ENCODE data around the gene HSPBP1. TPM values are rescaled to one million over a fixed set of nuclear protein-coding genes. Genes with fewer than 3 reads are reported as not detected.

HSPBP1 gene
- total RNA-seq, 1 donor from 2014 or later: 37.8 TPM

DNA sequence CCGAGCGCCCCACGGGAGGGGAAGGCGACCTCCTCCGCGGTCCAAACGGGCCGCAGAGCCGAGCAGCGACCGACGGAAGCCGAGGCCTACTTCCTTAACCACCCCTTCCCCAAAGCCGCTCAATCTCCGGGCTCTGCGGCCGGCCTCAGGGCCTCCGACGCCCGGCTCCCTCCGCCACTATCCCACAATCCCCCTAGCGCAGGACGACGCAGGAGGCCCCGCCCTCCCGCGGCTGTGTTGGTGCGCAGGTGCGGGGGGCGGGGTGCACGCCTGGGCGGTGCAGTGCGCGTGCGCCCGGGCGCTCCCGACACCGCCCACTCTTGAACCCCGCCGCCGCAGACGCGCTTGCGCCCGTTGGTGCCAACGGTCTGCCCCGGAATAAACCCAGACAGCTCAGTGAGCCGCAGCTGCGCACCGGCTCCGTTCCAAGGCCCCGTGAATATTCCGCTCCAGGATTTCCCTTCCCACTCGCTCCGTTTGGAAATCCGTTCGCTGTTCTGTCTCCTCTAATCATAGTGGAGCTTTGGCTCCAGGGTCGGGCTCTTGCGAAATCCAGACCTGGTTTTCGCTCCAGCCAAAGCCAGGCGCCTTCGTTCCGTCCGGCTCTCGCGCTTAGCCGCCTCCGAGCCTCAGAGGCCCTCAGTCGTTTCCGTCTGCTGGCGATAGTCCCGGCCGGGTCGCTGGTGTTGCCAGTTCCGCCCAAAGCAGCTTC is 20.9 kb downstream of the HSPBP1 start, which contains the start of gene PPP6R1:
Gene PPP6R1 (minus strand): TSS at position 190 of the 712 bp plus-strand sequence. CDS start 11,914 bp downstream, outside the sequence.
- H3K4me3 Mint-ChIP-seq: peak within 1 kb of the TSS; percentile 97
- H3K27ac Mint-ChIP-seq: peak within 1 kb of the TSS; percentile 96
- no peaks in the 10 kb centered on the region for H3K27me3 Mint-ChIP-seq
- H3K4me1 Mint-ChIP-seq (ENCODE audit: unreplicated experiment): peaks cover 32% of the 10 kb centered on the region
- H3K9me3 Mint-ChIP-seq: no peaks in the 10 kb centered on the region
- peaks cover 10% of the 10 kb centered on the region for H3K36me3 Mint-ChIP-seq
- DNase-seq (ENCODE audit: extremely low spot score, unreplicated experiment): peak; percentile 98
- TF ChIP-seq, protein P1, sequence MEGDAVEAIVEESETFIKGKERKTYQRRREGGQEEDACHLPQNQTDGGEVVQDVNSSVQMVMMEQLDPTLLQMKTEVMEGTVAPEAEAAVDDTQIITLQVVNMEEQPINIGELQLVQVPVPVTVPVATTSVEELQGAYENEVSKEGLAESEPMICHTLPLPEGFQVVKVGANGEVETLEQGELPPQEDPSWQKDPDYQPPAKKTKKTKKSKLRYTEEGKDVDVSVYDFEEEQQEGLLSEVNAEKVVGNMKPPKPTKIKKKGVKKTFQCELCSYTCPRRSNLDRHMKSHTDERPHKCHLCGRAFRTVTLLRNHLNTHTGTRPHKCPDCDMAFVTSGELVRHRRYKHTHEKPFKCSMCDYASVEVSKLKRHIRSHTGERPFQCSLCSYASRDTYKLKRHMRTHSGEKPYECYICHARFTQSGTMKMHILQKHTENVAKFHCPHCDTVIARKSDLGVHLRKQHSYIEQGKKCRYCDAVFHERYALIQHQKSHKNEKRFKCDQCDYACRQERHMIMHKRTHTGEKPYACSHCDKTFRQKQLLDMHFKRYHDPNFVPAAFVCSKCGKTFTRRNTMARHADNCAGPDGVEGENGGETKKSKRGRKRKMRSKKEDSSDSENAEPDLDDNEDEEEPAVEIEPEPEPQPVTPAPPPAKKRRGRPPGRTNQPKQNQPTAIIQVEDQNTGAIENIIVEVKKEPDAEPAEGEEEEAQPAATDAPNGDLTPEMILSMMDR (conservative IDR thresholded peaks at IDR 0.05): no peak

DNA sequence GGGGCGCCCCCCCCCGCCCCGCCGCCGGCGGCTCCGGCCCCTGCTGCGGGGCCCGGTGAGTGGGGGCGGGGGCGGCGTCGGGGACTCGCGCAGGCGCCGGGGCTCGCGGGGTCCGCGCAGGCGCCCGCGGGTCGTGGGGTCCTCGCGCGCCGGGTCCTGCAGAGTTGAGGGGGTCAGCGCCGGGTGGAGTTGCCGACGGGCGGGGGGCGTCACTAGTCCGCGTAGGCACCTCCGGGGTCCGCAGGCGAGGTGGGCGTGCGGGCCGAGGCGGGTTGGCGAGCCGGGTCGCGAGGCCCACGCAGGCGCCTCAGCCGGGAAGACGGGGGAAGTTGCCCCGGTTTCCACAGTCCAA is 21.5 kb downstream of the HSPBP1 start:
- Mint-ChIP-seq H3K27ac (no peak overlapping the region), H3K4me1 (ENCODE audit: unreplicated experiment) (peaks cover 37% of the 10 kb centered on the region), H3K9me3 (no peaks in the 10 kb centered on the region)

DNA sequence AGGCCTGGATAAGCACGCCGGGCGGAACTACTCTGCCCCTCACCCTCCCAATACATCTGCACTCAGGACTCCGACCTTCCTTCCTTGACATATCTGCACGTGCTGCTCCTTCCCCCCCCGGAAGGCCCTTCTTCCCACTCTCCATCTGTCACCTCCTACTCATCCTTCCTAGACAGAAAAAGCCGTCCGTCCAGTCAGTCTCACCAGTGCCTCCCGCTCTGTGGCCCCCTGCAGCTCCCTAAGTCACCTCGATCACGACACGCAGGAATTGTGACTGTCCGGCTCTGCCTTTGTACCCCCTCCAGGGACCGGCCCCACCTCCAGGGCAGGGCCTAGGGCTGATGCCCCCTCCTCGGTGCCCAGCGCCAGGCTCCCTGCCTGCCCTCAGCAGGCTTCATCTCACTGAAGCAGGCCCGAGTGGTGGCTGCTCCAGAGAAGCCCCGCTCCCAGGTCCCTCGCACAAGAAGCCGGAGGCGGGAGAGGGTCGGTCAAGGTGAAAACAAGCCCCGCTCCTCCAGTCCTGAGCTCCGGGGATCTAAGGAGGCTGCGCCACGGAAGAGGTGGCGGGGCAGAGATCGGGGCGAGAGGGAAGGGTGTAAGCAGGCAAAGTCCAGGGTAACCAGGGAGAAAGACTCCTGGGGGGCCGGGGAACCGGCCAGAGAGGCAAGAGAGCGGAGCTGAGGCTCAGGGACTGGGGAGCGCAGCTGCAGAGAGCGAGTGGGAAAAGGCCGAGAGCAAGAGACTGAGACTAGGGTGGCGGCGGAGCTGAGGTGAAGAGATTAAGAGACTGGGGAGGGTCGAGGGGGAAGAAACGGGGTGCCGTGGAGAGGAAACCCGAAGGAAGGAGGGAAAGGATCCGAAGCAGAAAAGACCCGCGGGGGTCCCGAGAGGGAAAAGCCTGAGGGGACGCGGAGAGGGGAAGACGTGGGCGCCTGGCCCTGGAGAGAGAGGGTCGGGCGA is 22.2 kb downstream of the HSPBP1 start:
- no peak for DNase-seq (ENCODE audit: extremely low spot score, unreplicated experiment)
- peaks cover 3% of the 10 kb centered on the region for H3K36me3 Mint-ChIP-seq
- H3K4me3 Mint-ChIP-seq: peak overlapping the region; percentile 97
- TF ChIP-seq, protein P1 (conservative IDR thresholded peaks at IDR 0.05): no peak
- H3K27me3 Mint-ChIP-seq: no peaks in the 10 kb centered on the region
- peak overlapping the region; percentile 95 for H3K27ac Mint-ChIP-seq
- H3K9me3 Mint-ChIP-seq: no peaks in the 10 kb centered on the region
- peaks cover 39% of the 10 kb centered on the region for H3K4me1 Mint-ChIP-seq (ENCODE audit: unreplicated experiment)

More for the DNA sequence above, 21.5 kb downstream of the HSPBP1 start:
- Mint-ChIP-seq H3K36me3 (peaks cover 9% of the 10 kb centered on the region), H3K4me3 (peak overlapping the region; percentile 94), H3K27me3 (no peaks in the 10 kb centered on the region)
- DNase-seq (ENCODE audit: extremely low spot score, unreplicated experiment): no peak
- TF ChIP-seq, protein P1 (conservative IDR thresholded peaks at IDR 0.05): no peak

DNA sequence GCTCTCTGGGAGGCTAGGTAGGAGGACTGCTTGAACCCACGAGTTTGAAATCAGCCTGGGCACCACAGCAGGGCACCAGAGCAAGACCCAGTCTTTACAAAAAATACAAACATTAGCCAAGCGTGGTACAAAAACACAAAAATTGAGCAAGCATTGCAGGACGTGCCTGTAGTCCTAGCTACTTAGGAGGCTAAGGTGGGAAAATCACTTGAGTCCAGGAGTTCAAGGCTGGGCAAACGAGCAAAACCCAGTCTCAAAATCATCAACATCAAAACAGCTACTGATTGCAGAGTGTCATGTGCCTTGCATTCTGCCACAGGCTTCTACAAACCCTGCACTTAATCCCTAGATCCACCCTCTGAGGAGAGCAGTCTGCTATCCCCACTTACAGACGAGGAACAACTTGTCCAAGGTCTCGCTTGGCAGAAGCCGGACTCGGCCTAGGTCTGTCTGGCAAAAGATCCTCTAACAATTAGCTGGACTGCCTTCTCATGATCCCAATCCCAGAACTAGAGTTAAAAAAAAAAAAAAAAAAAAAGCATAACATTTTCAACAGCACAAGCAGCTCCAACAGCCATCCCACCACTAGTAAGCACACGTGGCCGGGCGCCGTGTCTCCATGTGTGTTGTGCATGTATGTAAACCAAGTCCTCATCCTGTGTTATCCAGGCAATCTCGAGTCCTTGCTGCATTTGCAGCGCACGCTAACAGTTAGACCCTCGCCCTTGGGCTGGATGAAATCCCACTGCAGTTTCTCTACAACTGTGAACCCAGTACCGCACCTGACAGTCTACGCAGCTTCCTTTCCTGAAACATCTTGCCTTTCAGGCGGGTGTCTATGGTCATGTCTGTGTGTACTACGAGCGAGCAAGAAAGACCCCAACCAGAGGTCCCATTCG is 23.1 kb downstream of the HSPBP1 start:
- TF ChIP-seq, protein P1 (conservative IDR thresholded peaks at IDR 0.05): no peak
- Mint-ChIP-seq H3K9me3 (no peaks in the 10 kb centered on the region), H3K4me3 (peak overlapping the region; percentile 97), H3K4me1 (ENCODE audit: unreplicated experiment) (peaks cover 40% of the 10 kb centered on the region), H3K36me3 (no peaks in the 10 kb centered on the region), H3K27ac (peak overlapping the region; percentile 95), H3K27me3 (no peaks in the 10 kb centered on the region)
- no peak for DNase-seq (ENCODE audit: extremely low spot score, unreplicated experiment)

All from type B pancreatic cell (in vitro differentiated cells).